Progenitor cell of endocrine pancreas (in vitro differentiated cells): ENCODE measurements around the gene CDK3. TPM values are rescaled to one million over a fixed set of nuclear protein-coding genes. Genes with fewer than 3 reads are reported as not detected.

Experiments used
- DNase-seq: peaks from one replicate; pipeline ENCODE4 v3.0.0; 2021; ENCODE audit warnings: low spot score; ENCODE audit not compliant: unreplicated experiment
- H3K27ac Mint-ChIP-seq: 2 replicates; pipeline ENCODE4 v1.8.0; 2021; ENCODE audit warnings: mild to moderate bottlenecking, moderate library complexity, mixed read lengths
- H3K27me3 Mint-ChIP-seq: 2 replicates; pipeline ENCODE4 v1.8.0; 2021; ENCODE audit warnings: mixed read lengths
- H3K36me3 Mint-ChIP-seq: 2 replicates; pipeline ENCODE4 v1.8.0; 2022; ENCODE audit warnings: mixed read lengths; ENCODE audit not compliant: insufficient read depth
- H3K4me1 Mint-ChIP-seq: 2 replicates; pipeline ENCODE4 v1.8.0; 2021; ENCODE audit warnings: low read depth, mixed read lengths
- H3K4me3 Mint-ChIP-seq: 2 replicates; pipeline ENCODE4 v1.8.0; 2021; ENCODE audit warnings: low read depth, mild to moderate bottlenecking, moderate library complexity, mixed read lengths
- H3K9me3 Mint-ChIP-seq: 2 replicates; pipeline ENCODE4 v1.8.0; 2021; ENCODE audit warnings: low read depth, mixed read lengths
- CTCF ChIP-seq: fragments of 200-600 bp; sonication (generic); IDR thresholded peaks from one replicate; pipeline ENCODE4 v1.5.0; 2021; ENCODE audit warnings: antibody characterized with exemption, mild to moderate bottlenecking; ENCODE audit not compliant: unreplicated experiment
- long read RNA-seq: library from polyadenylated mRNA; unstranded; transcript quantifications from one replicate; pipeline ENCODE4 v2.0.0, GENCODE V29; 2020
- total RNA-seq: library from RNA; stranded (reverse); gene quantifications from 2 replicates; pipeline ENCODE4 v1.2.1, GENCODE V29; 2021

The CDK3 gene
- 17.0 and 21.6 TPM in 2 replicates for total RNA-seq
- long read RNA-seq, partial matches to known transcripts, result 0 of 1 reads
- long read RNA-seq, other reads (novel, unspliced or antisense), result 1 of 1 reads

GRCh38 chr17:76000755-76001521 lies at the start of gene CDK3:
CDK3 (plus strand) TSS chr17:76000855; CDS start chr17:76001426, 571 bp downstream.
- Mint-ChIP-seq H3K4me1 (peaks cover 14% of the 10 kb centered on the region), H3K27ac (no peak within 1 kb of the TSS), H3K36me3 (peaks cover 15% of the 10 kb centered on the region), H3K4me3 (no peak within 1 kb of the TSS), H3K27me3 (no peaks in the 10 kb centered on the region), H3K9me3 (no peaks in the 10 kb centered on the region)
- no peak for DNase-seq
- peak; percentile 18 for TF ChIP-seq CTCF

- no peak for DNase-seq
- TF ChIP-seq CTCF, result no peak
- Mint-ChIP-seq H3K4me1 (no peaks in the 10 kb centered on the region), H3K4me3 (no peak overlapping the region), H3K27me3 (no peaks in the 10 kb centered on the region), H3K9me3 (no peaks in the 10 kb centered on the region), H3K36me3 (peaks cover 41% of the 10 kb centered on the region), H3K27ac (peak overlapping the region; percentile 46)
Observed at GRCh38 chr17:75950855-75951554, 49.6 kb upstream of the CDK3 start.

- DNase-seq, result no peak
- Mint-ChIP-seq H3K4me1 (peaks cover 38% of the 10 kb centered on the region), H3K27ac (peak overlapping the region; percentile 95), H3K9me3 (no peaks in the 10 kb centered on the region), H3K36me3 (peaks cover 19% of the 10 kb centered on the region), H3K27me3 (no peaks in the 10 kb centered on the region), H3K4me3 (peak overlapping the region; percentile 15)
- TF ChIP-seq CTCF, result no peak
Observed at GRCh38 chr17:75959051-75959838, 41.4 kb upstream of the CDK3 start.

GRCh38 chr17:75959839-75960511 lies 40.7 kb upstream of the CDK3 start:
- peak overlapping the region; percentile 15 for H3K4me3 Mint-ChIP-seq
- DNase-seq, result no peak
- no peak for TF ChIP-seq CTCF
- no peaks in the 10 kb centered on the region for H3K9me3 Mint-ChIP-seq
- H3K27me3 Mint-ChIP-seq, result no peaks in the 10 kb centered on the region
- peaks cover 43% of the 10 kb centered on the region for H3K4me1 Mint-ChIP-seq
- peak overlapping the region; percentile 95 for H3K27ac Mint-ChIP-seq
- peaks cover 19% of the 10 kb centered on the region for H3K36me3 Mint-ChIP-seq
